Measurements from ENCODE around the gene ZSWIM6.

Gene ZSWIM6

DNA sequence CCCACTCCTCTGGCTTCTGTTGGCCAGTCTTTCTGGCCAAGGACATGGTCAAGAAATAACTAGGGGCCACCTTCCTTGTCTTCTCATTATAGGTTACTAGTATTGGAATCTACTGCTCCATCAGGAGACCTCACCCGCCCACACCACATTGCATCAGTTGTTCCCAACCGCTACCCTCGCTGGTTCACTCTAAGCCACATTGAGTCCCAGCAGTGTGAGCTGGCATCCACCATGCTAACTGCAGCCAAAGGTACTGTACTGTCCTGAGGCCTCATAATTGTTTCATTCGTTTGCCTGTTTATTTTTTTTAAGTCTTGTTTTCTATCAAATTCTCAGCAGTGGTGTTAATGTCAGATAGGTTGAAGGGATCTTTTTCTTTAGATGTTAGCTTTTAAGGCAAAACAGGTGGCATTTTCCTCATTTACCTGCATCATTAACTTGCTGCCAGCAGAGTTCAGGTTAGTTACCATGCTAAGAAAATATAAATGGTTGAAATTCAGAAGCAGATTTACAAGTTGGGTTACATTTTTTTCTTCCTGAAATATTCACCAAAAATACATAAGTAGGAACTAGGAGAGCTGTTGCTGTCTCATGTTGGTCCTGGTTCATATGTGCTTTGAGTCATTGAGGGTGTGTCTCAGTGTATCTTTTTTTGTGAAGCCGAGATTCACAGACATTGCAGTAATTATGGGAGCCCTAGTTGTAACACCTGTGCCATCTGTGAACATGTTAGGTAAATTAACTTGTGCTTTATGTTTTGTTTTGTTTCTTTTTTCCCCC, 206.9 kb downstream of the ZSWIM6 start:
- DNase-seq (ENCODE audit: low read depth) = no peak

GRCh38 chr5:61549530-61549929, 217.5 kb downstream of the ZSWIM6 start:
- no peak for DNase-seq (ENCODE audit: low read depth)

DNA sequence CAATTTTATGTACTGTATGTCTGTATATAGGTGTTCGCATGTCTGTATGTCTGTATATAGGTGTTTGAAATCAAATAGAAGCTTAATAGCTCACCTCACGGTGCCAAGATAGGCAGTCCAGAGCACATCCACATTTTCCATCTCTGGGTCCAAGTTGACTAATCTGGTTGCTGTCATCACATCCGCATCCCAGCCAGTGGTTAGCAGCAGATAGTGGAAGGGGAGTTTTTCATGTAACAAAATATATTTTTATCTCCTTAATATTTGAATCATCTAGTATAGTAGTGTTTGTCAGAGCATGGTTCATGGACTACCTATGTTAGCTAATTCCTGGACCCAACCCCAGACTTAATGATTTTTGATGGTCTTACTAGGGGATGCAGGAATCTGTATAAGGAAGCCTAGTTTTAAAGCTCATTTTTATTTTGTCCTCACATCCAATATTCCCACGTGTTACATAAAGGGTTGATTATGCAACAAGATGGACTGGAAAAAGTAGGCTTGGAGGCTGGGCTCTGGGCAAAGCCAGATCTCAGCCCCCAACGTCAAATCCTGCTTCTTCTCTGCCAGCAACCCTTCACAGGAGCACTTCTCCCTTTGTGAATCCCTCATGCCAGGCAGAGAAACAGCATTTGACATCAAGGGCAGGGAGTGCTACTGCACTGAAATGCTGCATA, 219.7 kb downstream of the ZSWIM6 start:
- DNase-seq (ENCODE audit: low read depth) = no peak

GRCh38 chr5:61559146-61559545, 227.1 kb downstream of the ZSWIM6 start:
- DNase-seq (ENCODE audit: low read depth) = no peak

DNA sequence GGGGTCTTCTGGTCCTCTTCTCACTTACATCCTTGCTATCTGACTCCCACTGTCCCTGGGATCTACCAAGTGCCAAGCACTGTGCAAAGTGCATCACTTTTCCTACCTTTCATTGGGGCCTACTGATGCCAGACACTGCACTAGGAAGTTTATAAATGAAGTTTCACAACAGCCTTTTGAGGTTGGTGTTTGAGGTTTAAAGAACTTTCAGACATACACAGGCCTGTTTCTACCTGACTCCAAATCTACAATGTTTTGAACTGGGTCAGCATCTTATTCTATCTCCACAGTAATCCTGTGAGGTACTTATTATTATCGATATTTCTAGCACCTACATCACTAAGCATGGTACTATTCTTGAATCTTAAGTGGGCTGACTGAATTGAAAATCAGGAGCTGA, 227.7 kb downstream of the ZSWIM6 start:
- no peak for DNase-seq (ENCODE audit: low read depth)

DNA sequence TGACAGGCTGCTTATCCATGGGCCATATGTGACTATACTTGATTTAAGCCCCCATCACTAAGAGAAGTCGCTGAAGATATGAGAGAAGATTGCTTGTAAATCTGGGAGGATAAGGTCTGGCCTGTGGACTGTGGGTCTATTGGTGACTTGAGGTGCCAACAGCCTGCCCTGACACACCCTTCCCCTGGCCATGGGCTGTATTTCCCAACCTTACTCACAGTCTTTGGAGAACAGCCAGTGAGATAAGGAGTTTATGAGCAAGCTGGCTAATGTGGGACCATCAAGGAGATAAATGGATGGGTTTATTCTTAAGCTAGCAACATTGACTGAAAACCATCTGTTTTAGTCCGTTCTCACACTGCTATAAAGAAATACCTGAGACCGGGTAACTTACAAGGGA, 231.3 kb downstream of the ZSWIM6 start:
- DNase-seq (ENCODE audit: low read depth) = no peak

GRCh38 chr5:61567337-61567736, 235.3 kb downstream of the ZSWIM6 start:
- DNase-seq (ENCODE audit: low read depth) = no peak

DNA sequence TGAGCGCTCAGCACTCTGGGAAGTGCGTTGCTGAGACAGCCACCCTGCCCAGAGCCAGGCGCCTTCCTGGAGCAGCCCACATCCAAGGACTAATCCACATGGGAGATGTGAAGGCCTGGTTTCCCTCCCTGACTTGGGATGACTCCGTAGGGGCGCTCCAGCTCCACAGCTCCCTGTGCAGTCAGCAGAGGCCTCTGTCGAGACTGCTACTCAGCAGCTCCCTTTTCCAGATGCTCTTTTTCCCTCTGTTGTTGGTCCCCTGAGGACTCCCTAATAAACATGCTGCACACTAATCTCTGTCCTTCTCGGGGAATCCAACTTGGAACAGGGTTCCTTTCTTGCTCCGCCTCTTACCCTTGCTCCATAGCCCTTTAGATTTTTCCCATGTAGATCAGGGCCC, 237.3 kb downstream of the ZSWIM6 start:
- no peak for DNase-seq (ENCODE audit: low read depth)

DNA sequence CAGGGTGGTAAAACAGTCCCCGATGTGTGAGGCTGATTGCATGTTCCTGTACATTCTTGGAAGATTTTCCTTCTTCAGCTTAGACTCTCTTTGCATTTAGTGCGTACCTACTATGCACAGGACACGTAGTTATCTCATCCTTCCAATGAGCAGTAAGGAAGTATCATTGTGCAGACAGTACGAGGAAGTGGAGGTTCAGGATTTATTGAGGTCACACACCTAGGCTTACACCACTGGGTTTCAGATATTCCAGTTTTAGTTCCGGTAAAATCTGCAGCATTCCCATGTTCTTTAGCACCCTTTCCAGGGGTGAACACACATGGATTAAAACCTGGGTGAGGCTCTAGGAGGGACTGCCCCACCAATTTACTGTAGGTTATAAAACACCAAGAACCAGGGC, 238.7 kb downstream of the ZSWIM6 start:
- DNase-seq (ENCODE audit: low read depth) = no peak

- no peak for DNase-seq (ENCODE audit: low read depth)
Measured at GRCh38 chr5:61572959-61573358, 240.9 kb downstream of the ZSWIM6 start.

GRCh38 chr5:61575103-61575502, 243.0 kb downstream of the ZSWIM6 start:
- DNase-seq (ENCODE audit: low read depth) = no peak

DNA sequence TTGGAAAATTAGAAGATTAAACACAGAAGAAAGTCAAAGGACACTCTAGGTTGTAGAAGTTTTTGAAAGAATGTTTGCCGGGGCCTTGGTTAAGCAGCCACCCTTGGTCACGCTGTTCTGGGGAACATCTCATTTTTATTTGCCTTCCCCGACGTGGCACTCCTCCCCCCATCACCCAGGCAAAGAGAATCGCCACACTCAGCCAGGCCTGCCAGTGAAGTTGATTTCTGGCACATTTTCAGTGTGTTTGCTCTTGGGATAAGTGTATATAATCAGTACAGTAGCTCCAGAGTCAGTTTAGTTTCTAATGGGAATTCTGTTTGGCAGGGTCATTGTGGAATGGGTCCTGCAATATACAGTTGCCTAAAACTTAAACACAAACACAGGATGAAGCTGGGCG, 243.5 kb downstream of the ZSWIM6 start:
- no peak for DNase-seq (ENCODE audit: low read depth)

DNA sequence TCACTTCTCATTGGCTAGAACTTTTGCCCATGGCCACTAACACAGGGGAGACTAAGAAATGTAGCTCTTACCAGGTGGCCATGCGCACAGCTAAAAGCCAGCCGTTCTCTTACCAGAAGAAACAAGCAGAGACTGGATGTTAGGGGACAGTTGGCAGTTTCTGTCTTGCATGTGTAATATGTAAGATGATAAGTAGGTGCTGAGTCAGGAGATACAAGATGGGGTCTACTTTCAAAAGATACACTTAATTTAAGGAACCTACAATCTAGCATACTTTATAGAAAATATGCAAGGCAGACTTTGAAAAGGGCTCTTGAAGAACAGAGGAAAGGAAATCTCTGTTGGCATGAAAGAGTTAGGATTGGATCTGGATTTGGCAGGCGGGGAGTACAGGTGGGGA, 244.5 kb downstream of the ZSWIM6 start:
- no peak for DNase-seq (ENCODE audit: low read depth)

DNA sequence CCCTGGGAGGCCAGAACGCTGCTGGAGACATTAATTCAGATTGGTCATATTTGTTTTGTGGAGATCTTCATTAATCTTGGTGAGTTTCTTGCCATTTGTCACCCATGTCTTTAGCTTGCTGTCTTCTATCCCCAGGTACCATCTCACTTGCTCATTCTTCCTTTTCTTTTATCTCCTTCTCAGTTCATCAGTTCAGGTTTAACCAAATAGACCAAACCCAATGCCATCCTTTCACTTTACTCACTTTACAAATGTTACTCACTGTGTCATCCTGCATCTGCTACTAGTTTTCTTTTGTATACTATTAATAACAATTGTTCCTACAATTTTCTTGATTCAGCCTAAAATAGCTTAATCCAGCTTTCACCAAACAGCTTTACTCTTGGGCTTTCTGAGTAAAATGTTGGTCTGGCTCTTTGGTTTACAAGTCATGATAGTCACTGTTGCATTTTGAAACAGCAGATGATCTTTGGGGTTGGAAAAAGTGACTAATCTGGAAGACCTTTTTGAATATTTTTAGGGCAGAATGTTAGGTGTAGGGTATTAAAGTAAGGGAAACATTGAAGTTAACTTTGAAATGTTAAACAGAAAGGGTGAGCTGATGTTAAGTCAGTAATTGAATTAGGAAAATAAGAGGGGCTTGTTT, 246.9 kb downstream of the ZSWIM6 start:
- DNase-seq (ENCODE audit: low read depth) = no peak

DNA sequence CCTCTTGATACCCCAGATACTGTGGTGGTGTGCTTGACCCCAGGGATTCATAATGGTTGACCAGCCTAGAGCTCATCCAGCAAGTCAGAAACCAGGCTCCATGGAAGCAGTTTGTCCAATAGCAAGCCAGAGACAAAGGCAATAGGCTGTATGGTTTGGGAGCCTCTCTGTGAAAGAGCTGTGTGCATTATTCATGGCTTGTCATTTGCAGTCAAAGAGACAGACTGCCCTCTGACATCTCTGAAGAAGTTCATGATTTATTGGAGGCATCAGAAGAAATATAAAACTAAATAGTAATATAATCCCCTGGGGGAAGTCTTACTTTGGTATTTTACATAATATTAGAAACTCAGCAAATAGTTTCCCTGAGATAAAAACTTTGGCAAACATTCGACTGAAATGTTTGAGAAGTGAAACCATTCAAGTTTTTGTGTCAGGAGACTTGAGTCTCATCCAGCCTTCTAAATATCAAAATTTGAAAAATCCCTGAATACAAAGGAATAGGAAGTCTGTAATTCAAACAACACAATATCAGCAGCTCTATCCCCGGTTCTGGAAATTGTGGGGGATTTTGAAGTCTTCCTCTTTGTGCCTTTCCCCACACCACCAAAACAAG, 250.3 kb downstream of the ZSWIM6 start:
- no peak for DNase-seq (ENCODE audit: low read depth)

- DNase-seq (ENCODE audit: low read depth) = no peak
Measured at GRCh38 chr5:61582887-61583286, 250.8 kb downstream of the ZSWIM6 start.

GRCh38 chr5:61586096-61587084, 254.3 kb downstream of the ZSWIM6 start:
- no peak for DNase-seq (ENCODE audit: low read depth)

DNA sequence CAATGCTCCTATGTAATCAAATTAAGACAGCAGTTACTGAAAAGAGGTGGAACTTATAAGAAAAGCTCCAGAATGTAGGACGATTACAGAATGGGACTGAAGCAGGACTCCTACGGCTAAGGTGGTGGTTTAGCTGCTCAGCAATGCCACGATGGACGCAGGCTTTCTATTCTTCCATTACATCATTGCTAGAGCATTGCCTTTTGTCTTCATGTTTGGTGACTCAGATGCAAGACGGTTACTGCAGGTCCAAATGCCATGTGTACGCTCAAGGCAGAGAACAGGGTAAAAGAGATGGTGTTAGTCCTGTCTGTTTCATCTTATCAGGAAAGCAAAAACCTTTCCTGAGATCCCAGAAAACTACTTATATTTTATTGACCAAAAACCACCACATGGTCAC, 255.1 kb downstream of the ZSWIM6 start:
- no peak for DNase-seq (ENCODE audit: low read depth)

- no peak for DNase-seq (ENCODE audit: low read depth)
Measured at GRCh38 chr5:61588216-61588615, 256.2 kb downstream of the ZSWIM6 start.

- DNase-seq (ENCODE audit: low read depth) = no peak
Measured at GRCh38 chr5:61589946-61590345, 257.9 kb downstream of the ZSWIM6 start.

DNA sequence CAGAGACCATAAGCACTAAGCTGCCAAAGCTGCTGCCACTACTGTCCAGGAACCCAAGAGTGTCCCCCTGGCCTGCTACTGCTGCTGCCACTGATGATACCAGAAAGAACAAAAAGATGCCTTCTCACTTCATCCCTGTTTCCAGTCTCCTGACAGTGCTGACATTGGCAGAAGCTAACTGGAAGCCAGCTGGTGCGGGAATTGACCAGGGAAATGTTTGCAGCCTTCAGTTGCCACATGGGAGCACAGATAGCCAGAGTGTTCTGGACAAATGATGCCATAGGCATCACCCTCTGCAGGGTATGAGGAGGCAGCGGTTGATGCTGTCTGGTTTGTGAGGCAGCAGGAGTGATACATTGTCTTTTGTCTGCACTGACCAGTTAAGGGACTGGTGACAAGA, 258.4 kb downstream of the ZSWIM6 start:
- no peak for DNase-seq (ENCODE audit: low read depth)

GRCh38 chr5:61591859-61592258, 259.8 kb downstream of the ZSWIM6 start:
- no peak for DNase-seq (ENCODE audit: low read depth)

Data from stimulated activated CD8-positive, alpha-beta memory T cell treated with anti-CD3 and anti-CD28 coated beads, Interleukin-4, amount 100 ng/mL, for 24 hours (primary cell).